Astrocyte (in vitro differentiated cells and primary cell): ENCODE data around the gene C1orf226.

Experiments used
- CTCF ChIP-seq: IDR thresholded peaks from 2 replicates; pipeline ENCODE4 v1.5.1; 2011; ENCODE audit warnings: low read depth, mild to moderate bottlenecking, inconsistent platforms, low read length, moderate library complexity; ENCODE audit not compliant: insufficient read depth
- EZH2 ChIP-seq: IDR thresholded peaks from 2 replicates; pipeline ENCODE4 v1.6.1; 2012; ENCODE audit warnings: mild to moderate bottlenecking, low read length, inconsistent platforms; ENCODE audit not compliant: insufficient read depth

GRCh38 chr1:162383516-162383915, 2.0 kb downstream of the C1orf226 start:
- TF ChIP-seq CTCF (no peak), EZH2 (no peak)
